AG09319 (cell line): Measurements from ENCODE around the gene NCCRP1.

Source experiments
- DNase-seq: peaks from one replicate; pipeline ENCODE4 v3.0.0-alpha.2; 2010; ENCODE audit warnings: low read depth; ENCODE audit errors: extremely low read depth
- CTCF ChIP-seq: IDR thresholded peaks from 2 replicates; pipeline ENCODE4 v1.5.1; 2011; ENCODE audit warnings: low read depth, mild to moderate bottlenecking, inconsistent platforms, low read length, moderate library complexity

Gene NCCRP1

GRCh38 chr19:39196860-39197562, at the start of gene NCCRP1:
Gene NCCRP1 (plus strand): TSS chr19:39196964. CDS start chr19:39196983, 19 bp downstream.
- no peak for DNase-seq

GRCh38 chr19:39147480-39147879, 49.3 kb upstream of the NCCRP1 start:
- no peak for DNase-seq
- TF ChIP-seq CTCF, result no peak

More at GRCh38 chr19:39196860-39197562, at the start of gene NCCRP1:
- no peak for TF ChIP-seq CTCF

- no peak for DNase-seq
- TF ChIP-seq CTCF, result no peak
These were observed 47.7 kb upstream of the NCCRP1 start for GRCh38 chr19:39148939-39149529.

- no peak for DNase-seq
- no peak for TF ChIP-seq CTCF
These were observed 46.5 kb upstream of the NCCRP1 start for GRCh38 chr19:39150235-39150634.

GRCh38 chr19:39150807-39151600, 45.8 kb upstream of the NCCRP1 start:
- TF ChIP-seq CTCF, result no peak

GRCh38 chr19:39152066-39152465, 44.7 kb upstream of the NCCRP1 start:
- no peak for TF ChIP-seq CTCF
- DNase-seq, result no peak

More at GRCh38 chr19:39150807-39151600, 45.8 kb upstream of the NCCRP1 start:
- DNase-seq, result no peak
